Ovary (tissue), 9 donors: ENCODE results near the gene OR9A2. TPM values are rescaled to one million over a fixed set of nuclear protein-coding genes. Genes with fewer than 3 reads are reported as not detected.

ENCODE experiments used
- DNase-seq, 5 donors: peaks; one replicate each; pipeline ENCODE4 v3.0.0-alpha.2; 2019 to 2020
- H3K27ac ChIP-seq, 2 donors: fragments of 200-600 bp; one replicate each; pipeline versions ENCODE4 v1.5.1 to v1.8.0; 2019 to 2022
- H3K27me3 ChIP-seq: fragments of 200-600 bp; one replicate; pipeline ENCODE4 v1.8.0; 2022
- H3K36me3 ChIP-seq: fragments of 200-600 bp; sonication (generic); one replicate; pipeline ENCODE4 v1.5.1; 2019
- H3K4me1 ChIP-seq: one replicate; pipeline ENCODE4 v1.8.1; 2013; ENCODE audit warnings: mild to moderate bottlenecking, moderate library complexity; ENCODE audit not compliant: insufficient read depth
- H3K4me3 ChIP-seq: fragments of 200-600 bp; sonication (generic); one replicate; pipeline ENCODE4 v1.5.1; 2017
- H3K9me3 ChIP-seq, 2 donors: fragments of 200-600 bp in 1 of 2; sonication (generic) in 1 of 2; one replicate each; pipeline versions ENCODE4 v1.5.1 to v1.8.1; 2013 to 2019; ENCODE audit warnings: mild to moderate bottlenecking in 1 of 2, moderate library complexity in 1 of 2
- CTCF ChIP-seq, 3 donors: fragments of 450-650 bp in 2 of 3; fragments of 200-600 bp in 1 of 3; IDR thresholded peaks; one replicate each; pipeline versions ENCODE4 v1.5.1 to v1.8.0; 2016 to 2022; ENCODE audit warnings: antibody characterized with exemption in 3 of 3, mild to moderate bottlenecking in 1 of 3
- EP300 ChIP-seq: sonication (generic); formaldehyde crosslinking; IDR thresholded peaks from one replicate; pipeline ENCODE4 v1.6.1; 2017; ENCODE audit warnings: antibody characterized with exemption
- POLR2A ChIP-seq: fragments of 450-650 bp; IDR thresholded peaks from one replicate; pipeline ENCODE4 v1.6.1; 2017; ENCODE audit warnings: antibody characterized with exemption, mild to moderate bottlenecking, moderate library complexity
- WGBS, 3 donors: extraction: QIAGEN DNeasy Blood & Tissue Kit in 1 of 3; methylation state at CpG; one replicate each; pipeline versions ENCODE4 v1.1.5 to v1.1.7; 2013 to 2017; 5-methylcytosine and 5-hydroxymethylcytosine counted together
- intact Hi-C, 4 donors: fragments of 100-400 bp; cut with DNase I; formaldehyde crosslinking; loops; one replicate each; pipeline versions ENCODE4 v1.11.0 to v1.15.1; 2022 to 2023
- polyA plus RNA-seq, 2 donors: library from polyadenylated mRNA; stranded (reverse); fragments of 200-250 nt in 1 of 2; fragments of 350-450 nt in 1 of 2; fragmentation: Illumina TruSeq in 1 of 2; extraction: RNeasy Lipid Tissue Mini Kit (QIAGEN cat#74804) in 1 of 2; gene quantifications; one replicate each; pipeline ENCODE4 v1.2.3, GENCODE V29; 2013 to 2014
- total RNA-seq, 7 donors: library from RNA; depleted of rRNA in 2 of 7; stranded (reverse); fragments of >200 nt in 2 of 7; fragmentation: NEBNext Ultra II Directional in 3 of 7; extraction: Animal tissue kit (Norgen Biotek cat#: 25700) in 3 of 7; gene quantifications; one replicate each; pipeline versions ENCODE4 v1.1.0 to v1.2.4, GENCODE V29; 2016 to 2023
- donor health status: DM: no; HTN: no; CAD: no; lungs with moderate emphysema.
- donor health status: DM: no; HTN: no; CAD: no.
- donor health status: Bipolar disorder and iron deficiency.
- donor health status: DM: yes; HTN: yes; CAD: no.
- donor health status: DM: no; HTN: no; CAD: no.
- donor health status: DM: yes; HTN: yes; CAD: no.

OR9A2 gene
- total and polyA plus RNA-seq, 9 donors = 0.22 TPM; not detected in 7

GRCh38 chr7:143000648-143001047 is 26.3 kb downstream of the OR9A2 start:
- Histone ChIP-seq H3K27ac (no peak overlapping the region), H3K4me1 (no peaks in the 10 kb centered on the region), H3K4me3 (no peak overlapping the region), H3K27me3 (no peaks in the 10 kb centered on the region), H3K36me3 (no peaks in the 10 kb centered on the region), H3K9me3 (no peaks in the 10 kb centered on the region)
- intact Hi-C loops = loop anchor here in 3 of 4 donors (5.0 to 10.0 kb wide), 4 partner anchors 146 to 214 kb away; partner anchors contain the start of gene EPHB6 (in 1 of the 3)
- no peak for DNase-seq
- no peak for TF ChIP-seq POLR2A
- TF ChIP-seq EP300 = no peak
- no peak for TF ChIP-seq CTCF (IDR thresholded peaks at IDR 0.05)
- 84 to 86% (median 85%) methylated on average over 2 of the region's 2 CpGs for WGBS, 3 donors

DNA sequence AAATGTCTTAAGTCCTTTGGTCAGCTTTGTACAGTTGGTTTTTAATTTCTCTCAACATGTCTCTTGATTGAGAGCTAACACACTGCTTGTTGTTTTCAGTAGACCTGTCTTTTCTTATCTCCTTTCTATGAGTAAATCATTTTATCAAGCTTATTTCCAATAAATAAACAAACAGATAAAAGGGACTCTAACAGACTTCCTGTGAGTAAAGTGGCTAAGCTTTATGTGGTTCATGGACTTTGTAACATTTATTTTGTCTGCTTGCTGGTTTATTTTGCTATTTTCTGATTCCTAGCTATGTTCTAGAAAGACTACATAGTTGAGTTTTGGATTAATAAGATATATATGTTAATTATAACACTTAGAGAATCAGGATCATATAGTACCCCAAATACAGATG is 27.1 kb downstream of the OR9A2 start:
- no peaks in the 10 kb centered on the region for H3K36me3 ChIP-seq
- no peak overlapping the region for H3K4me3 ChIP-seq
- H3K27ac ChIP-seq = no peak overlapping the region
- DNase-seq = no peak
- intact Hi-C loops = loop anchor here in 3 of 4 donors (5.0 to 10.0 kb wide), 4 partner anchors 145 to 215 kb away; partner anchors contain the start of gene EPHB6 (in 1 of the 3)
- H3K27me3 ChIP-seq = no peaks in the 10 kb centered on the region
- no peaks in the 10 kb centered on the region for H3K9me3 ChIP-seq
- H3K4me1 ChIP-seq = no peaks in the 10 kb centered on the region
- TF ChIP-seq POLR2A (no peak), CTCF (IDR thresholded peaks at IDR 0.05) (no peak), EP300 (no peak)

DNA sequence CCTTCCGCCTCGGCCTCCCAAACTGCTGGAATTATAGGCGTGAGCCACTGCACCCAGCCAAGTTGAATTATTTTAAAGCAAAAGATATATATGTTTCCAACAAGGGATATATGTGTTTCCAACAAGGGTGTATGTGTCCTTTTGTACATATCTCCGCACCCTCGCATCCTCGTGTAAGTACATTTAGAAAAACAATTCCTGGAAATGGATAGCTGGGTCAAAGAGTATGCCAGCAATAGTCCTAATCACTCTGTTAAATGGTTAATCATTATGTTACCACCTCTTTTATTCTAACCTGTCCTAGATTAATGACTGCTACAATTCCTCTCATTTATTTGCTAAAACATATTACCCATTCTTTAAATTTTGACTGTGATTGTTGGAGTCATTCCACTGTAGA is 28.0 kb downstream of the OR9A2 start:
- WGBS, 3 donors = 83 to 87% (median 84%) methylated on average over 6 of the region's 6 CpGs
- intact Hi-C loops = no loop called here

GRCh38 chr7:142997456-142997989 is 29.4 kb downstream of the OR9A2 start:
- Histone ChIP-seq H3K9me3 (no peaks in the 10 kb centered on the region), H3K4me3 (no peak overlapping the region), H3K27ac (no peak overlapping the region), H3K27me3 (no peaks in the 10 kb centered on the region), H3K4me1 (no peaks in the 10 kb centered on the region), H3K36me3 (no peaks in the 10 kb centered on the region)
- no peak for DNase-seq
- intact Hi-C loops = no loop called here
- TF ChIP-seq POLR2A = no peak
- 55 to 64% (median 57%) methylated on average over 4 of the region's 4 CpGs for WGBS, 3 donors

More for the DNA sequence above, 28.0 kb downstream of the OR9A2 start:
- H3K36me3 ChIP-seq = no peaks in the 10 kb centered on the region
- DNase-seq = no peak
- TF ChIP-seq POLR2A = no peak
- no peak for TF ChIP-seq EP300
- no peak for TF ChIP-seq CTCF (IDR thresholded peaks at IDR 0.05)
- no peak overlapping the region for H3K4me3 ChIP-seq
- H3K27ac ChIP-seq = no peak overlapping the region
- no peaks in the 10 kb centered on the region for H3K4me1 ChIP-seq
- no peaks in the 10 kb centered on the region for H3K9me3 ChIP-seq
- H3K27me3 ChIP-seq = no peaks in the 10 kb centered on the region

DNA sequence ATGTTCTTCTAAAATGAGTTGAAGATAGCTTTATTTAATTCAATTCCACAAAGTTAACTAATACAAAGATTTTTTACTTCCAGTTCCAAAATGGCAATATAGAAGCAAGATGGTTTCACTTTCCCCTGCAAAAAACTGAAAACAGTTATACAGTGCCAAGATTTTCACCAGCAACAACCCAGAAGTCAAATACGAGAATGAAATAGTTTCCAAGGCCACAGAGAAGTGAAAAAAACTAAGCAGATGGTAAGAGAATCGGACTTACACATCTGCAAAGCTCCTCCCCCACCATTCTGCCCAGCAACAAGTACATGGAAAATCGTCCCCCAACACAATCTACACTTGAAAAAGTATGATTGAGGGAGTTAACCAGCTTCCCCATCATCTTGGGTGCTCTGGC is 34.5 kb downstream of the OR9A2 start:
- 8 to 17% (median 12%) methylated on average over 3 of the region's 3 CpGs for WGBS, 3 donors
- DNase-seq = no peak
- no peaks in the 10 kb centered on the region for H3K36me3 ChIP-seq
- no peaks in the 10 kb centered on the region for H3K27me3 ChIP-seq
- TF ChIP-seq CTCF (IDR thresholded peaks at IDR 0.05) (no peak), EP300 (no peak), POLR2A (no peak)
- H3K4me3 ChIP-seq = no peak overlapping the region
- no peaks in the 10 kb centered on the region for H3K9me3 ChIP-seq
- H3K27ac ChIP-seq = no peak overlapping the region
- no peaks in the 10 kb centered on the region for H3K4me1 ChIP-seq
- intact Hi-C loops = no loop called here
